Measurements from ENCODE around the gene KRT36. TPM values are rescaled to one million over a fixed set of nuclear protein-coding genes. Genes with fewer than 3 reads are reported as not detected.
A peak's percentile ranks its signal among the peaks of the same experiment; 100 is the strongest.

KRT36 gene
- total RNA-seq, 4 donors from 2014 or later = 0.38 TPM; not detected in 3

GRCh38 chr17:41468346-41468745, 21.4 kb downstream of the KRT36 start:
- H3K4me1 ChIP-seq = peaks cover 13 to 49% (median 29%) of the 10 kb centered on the region in 3 donors
- H3K4me3 ChIP-seq = no peak overlapping the region
- no peak for DNase-seq
- TF ChIP-seq CTCF (IDR thresholded peaks at IDR 0.05) (no peak), POLR2A (IDR thresholded peaks at IDR 0.05) (no peak)
- H3K9me3 ChIP-seq = no peaks in the 10 kb centered on the region
- H3K27me3 ChIP-seq = no peaks in the 10 kb centered on the region
- intact Hi-C loops (cut with DNase I) = no loop called here
- H3K27ac ChIP-seq = no peak overlapping the region
- no peaks in the 10 kb centered on the region for H3K36me3 ChIP-seq

- Histone ChIP-seq H3K4me3 (no peak overlapping the region), H3K4me1 (peaks cover 13 to 56% (median 29%) of the 10 kb centered on the region in 3 donors), H3K9me3 (no peaks in the 10 kb centered on the region), H3K36me3 (no peaks in the 10 kb centered on the region), H3K27ac (peak overlapping the region in 3 of 4 donors; percentile 12 to 50 (median 49)), H3K27me3 (no peaks in the 10 kb centered on the region)
- intact Hi-C loops (cut with DNase I) = no loop called here
- no peak for DNase-seq
- 21 to 45% methylated on average over 2 to 3 of the region's 4 CpGs for WGBS, 2 donors
- TF ChIP-seq CTCF (IDR thresholded peaks at IDR 0.05) (no peak), POLR2A (IDR thresholded peaks at IDR 0.05) (no peak)
These were observed 22.1 kb downstream of the KRT36 start for GRCh38 chr17:41467561-41467960.

- Histone ChIP-seq H3K27ac (peak within 1 kb of the TSS in 3 of 4 donors; percentile 12 to 50 (median 49)), H3K9me3 (no peaks in the 10 kb centered on the region), H3K36me3 (no peaks in the 10 kb centered on the region), H3K4me1 (peaks cover 13 to 59% (median 29%) of the 10 kb centered on the region in 3 donors), H3K27me3 (no peaks in the 10 kb centered on the region), H3K4me3 (no peak within 1 kb of the TSS)
- no peak for TF ChIP-seq POLR2A (IDR thresholded peaks at IDR 0.05)
- no peak for TF ChIP-seq CTCF (IDR thresholded peaks at IDR 0.05)
- intact Hi-C loops (cut with DNase I) = no loop called here
- 62 to 77% methylated on average over 3 to 11 of the region's 14 CpGs for WGBS, 2 donors
- no peak for DNase-seq
These were observed 22.7 kb downstream of the KRT36 start, which contains the start of gene KRT32 for GRCh38 chr17:41466988-41467387. KRT32 (minus strand) TSS chr17:41467386; CDS start chr17:41467325, 61 bp downstream.

- Histone ChIP-seq H3K4me1 (peaks cover 13 to 67% (median 29%) of the 10 kb centered on the region in 3 donors), H3K27me3 (no peaks in the 10 kb centered on the region), H3K4me3 (no peak overlapping the region), H3K36me3 (no peaks in the 10 kb centered on the region), H3K27ac (peak overlapping the region in 3 of 4 donors; percentile 17 to 71 (median 64)), H3K9me3 (no peaks in the 10 kb centered on the region)
- DNase-seq = no peak
- no peak for TF ChIP-seq CTCF (IDR thresholded peaks at IDR 0.05)
- intact Hi-C loops (cut with DNase I) = no loop called here
- WGBS, 2 donors = 11 to 56% methylated on average over 2 to 3 of the region's 6 CpGs
These were observed 25.0 kb downstream of the KRT36 start for GRCh38 chr17:41464682-41465081.

GRCh38 chr17:41464173-41464572, 25.5 kb downstream of the KRT36 start:
- Histone ChIP-seq H3K4me1 (peaks cover 15 to 72% (median 29%) of the 10 kb centered on the region in 3 donors), H3K4me3 (no peak overlapping the region), H3K36me3 (no peaks in the 10 kb centered on the region), H3K27me3 (no peaks in the 10 kb centered on the region), H3K27ac (peak overlapping the region in 3 of 4 donors; percentile 17 to 64 (median 60)), H3K9me3 (no peaks in the 10 kb centered on the region)
- 83% methylated on average over 9 of the region's 11 CpGs; no CpG with 5 or more reads in 1 of the 2 donors for WGBS, 2 donors
- intact Hi-C loops (cut with DNase I) = no loop called here
- TF ChIP-seq CTCF (IDR thresholded peaks at IDR 0.05) (no peak), POLR2A (IDR thresholded peaks at IDR 0.05) (no peak)
- DNase-seq = no peak
